AG09309 (cell line): ENCODE data around the gene CDH4.

Experiments used
- DNase-seq: peaks from one replicate; pipeline ENCODE4 v3.0.0-alpha.2; 2010; ENCODE audit warnings: low read depth
- H3K4me3 ChIP-seq: 2 replicates; pipeline ENCODE4 v1.5.1; 2011; ENCODE audit warnings: mild to moderate bottlenecking, low read depth, low read length, moderate library complexity; ENCODE audit not compliant: control insufficient read depth
- CTCF ChIP-seq: IDR thresholded peaks from 2 replicates; pipeline ENCODE4 v1.5.1; 2011; ENCODE audit warnings: mild to moderate bottlenecking, low read depth, low read length, inconsistent platforms; ENCODE audit not compliant: insufficient read depth, control insufficient read depth; ENCODE audit errors: missing control alignments

The CDH4 gene

GRCh38 chr20:61790116-61790827 is 538.2 kb downstream of the CDH4 start:
- no peak overlapping the region for H3K4me3 ChIP-seq
- no peak for TF ChIP-seq CTCF
- no peak for DNase-seq

GRCh38 chr20:61791995-61792394 is 539.9 kb downstream of the CDH4 start:
- TF ChIP-seq CTCF: no peak
- no peak overlapping the region for H3K4me3 ChIP-seq
- DNase-seq: no peak

- no peak for TF ChIP-seq CTCF
- no peak for DNase-seq
- H3K4me3 ChIP-seq: no peak overlapping the region
Observed at GRCh38 chr20:61795669-61796630, 543.9 kb downstream of the CDH4 start.

- H3K4me3 ChIP-seq: no peak overlapping the region
- no peak for TF ChIP-seq CTCF
- DNase-seq: no peak
Observed at GRCh38 chr20:61796738-61797137, 544.7 kb downstream of the CDH4 start.

- no peak overlapping the region for H3K4me3 ChIP-seq
- DNase-seq: no peak
- TF ChIP-seq CTCF: no peak
Observed at GRCh38 chr20:61797200-61797599, 545.1 kb downstream of the CDH4 start.

GRCh38 chr20:61797971-61798411 is 545.9 kb downstream of the CDH4 start:
- DNase-seq: no peak
- H3K4me3 ChIP-seq: no peak overlapping the region
- no peak for TF ChIP-seq CTCF
